Measurements from ENCODE around the gene ARRDC1. TPM values are rescaled to one million over a fixed set of nuclear protein-coding genes. Genes with fewer than 3 reads are reported as not detected.
A peak's percentile ranks its signal among the peaks of the same experiment; 100 is the strongest.

The ARRDC1 gene
- total and polyA plus RNA-seq, 9 of the 15 experiments (the other 6 are each of a cell fraction or from before 2014, with no cell fraction given) = 0.21 to 45.3 (median 18.6) TPM

- no peak for TF ChIP-seq ZNF518B (CRISPR knock-in tag; IDR thresholded peaks at IDR 0.05)
- TF ChIP-seq TCF7 (IDR thresholded peaks at IDR 0.05; ENCODE audit: borderline replicate concordance) = no peak
- TF ChIP-seq KAT8 (IDR thresholded peaks at IDR 0.05; ENCODE audit: low read depth) = no peak
- peak; percentile 68; the same call in 1 of the 2 replicates for TF ChIP-seq ZNF780A (CRISPR knock-in tag; IDR thresholded peaks at IDR 0.05)
- no peak for TF ChIP-seq RBM15 (IDR thresholded peaks at IDR 0.05; ENCODE audit: insufficient read depth, low read length)
- TF ChIP-seq HEY1 (CRISPR knock-in tag; IDR thresholded peaks at IDR 0.05; ENCODE audit: borderline replicate concordance) = no peak
- TF ChIP-seq ZNF449 (CRISPR knock-in tag; IDR thresholded peaks at IDR 0.05) = 0 out of 2 replicates have a peak, but pooled peaks have one; percentile 13
- no peak for TF ChIP-seq PKNOX1 (IDR thresholded peaks at IDR 0.05)
- no peak for TF ChIP-seq CCAR2 (IDR thresholded peaks at IDR 0.05; ENCODE audit: low read depth, low read length)
- TF ChIP-seq TSC22D4 (tag; IDR thresholded peaks at IDR 0.05) = no peak
- TF ChIP-seq HDAC2 (IDR thresholded peaks at IDR 0.05) = peak; percentile 68; the same call in 1 of the 2 replicates
- no peak for TF ChIP-seq RCOR1 (IDR thresholded peaks at IDR 0.05; ENCODE audit: borderline replicate concordance in 1 of 2, low read depth in 2 of 2, low read length in 2 of 2)
- no peak for TF ChIP-seq SMARCA5 (IDR thresholded peaks at IDR 0.05)
- TF ChIP-seq ATF4 (CRISPR knock-in tag; IDR thresholded peaks at IDR 0.05) = peak; percentile 46; the same call in 1 of the 2 replicates
- 0 out of 4 replicates have a peak, but pooled peaks of 1 of the 2 experiments have one; percentile 28 for TF ChIP-seq ARNT (IDR thresholded peaks at IDR 0.05)
- no peak for TF ChIP-seq E2F4 (CRISPR knock-in tag; IDR thresholded peaks at IDR 0.05; ENCODE audit: low read depth)
- TF ChIP-seq MYBL2 (IDR thresholded peaks at IDR 0.05; ENCODE audit: low read depth) = no peak
- no peak for TF ChIP-seq MYBL2 (CRISPR knock-in tag; IDR thresholded peaks at IDR 0.05; ENCODE audit: borderline replicate concordance)
- TF ChIP-seq CBFA2T3 (IDR thresholded peaks at IDR 0.05) = no peak
- no peak for TF ChIP-seq KLF10 (CRISPR knock-in tag; IDR thresholded peaks at IDR 0.05)
These were observed 12.9 kb downstream of the ARRDC1 start, which contains the start of gene EHMT1 (continued) for GRCh38 chr9:137618105-137619067.

Data from K562 (cell line).